GM18511 (cell line): Measurements from ENCODE around the gene AGXT2.

Experiments
- ATAC-seq: cut with Tn5 transposase; IDR thresholded peaks from one replicate; pipeline ENCODE4 v1.9.1; 2021; ENCODE audit warnings: mild to moderate bottlenecking, moderate library complexity; ENCODE audit not compliant: unreplicated experiment

The AGXT2 gene

DNA sequence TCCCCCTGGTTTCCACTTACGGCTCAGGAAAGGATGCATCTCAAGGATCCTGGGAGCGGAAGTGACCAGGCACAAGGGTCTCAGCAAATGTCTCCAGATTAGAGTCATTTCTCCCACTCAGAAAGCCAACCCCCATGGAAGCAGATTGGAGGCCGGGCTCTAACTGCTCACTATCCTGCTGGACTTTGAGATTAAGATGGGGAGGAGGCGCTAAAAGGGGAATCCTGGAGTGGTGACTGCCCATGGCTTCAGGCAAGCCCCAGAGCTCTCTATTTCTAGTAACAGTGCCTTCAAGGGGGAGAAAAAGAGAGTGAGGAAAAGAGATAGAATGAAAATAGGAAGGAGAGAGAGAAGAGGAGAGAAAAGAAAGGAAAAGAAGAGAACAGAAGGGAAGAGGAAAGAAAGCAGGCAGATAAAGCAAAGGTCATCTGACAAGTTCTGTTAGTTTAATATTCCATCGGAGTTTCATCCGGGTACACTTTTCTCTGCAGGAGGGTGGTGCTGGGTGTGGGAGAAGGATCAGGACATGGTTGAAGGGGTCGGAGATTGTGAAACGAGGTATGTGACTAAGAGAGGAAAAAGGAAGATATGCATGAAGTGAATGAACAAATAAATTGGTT is at the start of gene AGXT2:
Gene AGXT2, minus strand, starts transcription at position 165 of the 620 bp plus-strand sequence. Its CDS starts 57 bp downstream, at position 108.
- ATAC-seq, result no peak

GRCh38 chr5:35096932-35097331 is 49.2 kb upstream of the AGXT2 start:
- no peak for ATAC-seq

DNA sequence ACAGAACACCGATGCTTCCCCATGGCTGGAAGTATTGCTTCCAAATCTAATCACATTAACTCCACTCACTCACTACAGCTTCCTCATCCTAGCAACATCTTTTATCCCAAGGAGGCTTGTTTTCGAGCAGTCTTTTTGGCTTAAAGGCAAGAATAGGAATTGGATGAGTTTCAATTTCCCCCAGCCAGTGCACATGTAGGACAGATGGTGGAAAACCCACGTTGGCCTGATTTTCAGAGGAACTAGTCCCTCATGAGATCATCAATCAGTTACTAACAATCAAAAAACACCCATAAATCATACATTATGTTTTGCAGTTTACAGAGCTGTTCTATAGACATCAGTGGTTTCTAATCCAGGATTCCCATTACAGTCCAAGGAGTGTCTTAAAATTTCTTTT is 48.5 kb upstream of the AGXT2 start:
- no peak for ATAC-seq

DNA sequence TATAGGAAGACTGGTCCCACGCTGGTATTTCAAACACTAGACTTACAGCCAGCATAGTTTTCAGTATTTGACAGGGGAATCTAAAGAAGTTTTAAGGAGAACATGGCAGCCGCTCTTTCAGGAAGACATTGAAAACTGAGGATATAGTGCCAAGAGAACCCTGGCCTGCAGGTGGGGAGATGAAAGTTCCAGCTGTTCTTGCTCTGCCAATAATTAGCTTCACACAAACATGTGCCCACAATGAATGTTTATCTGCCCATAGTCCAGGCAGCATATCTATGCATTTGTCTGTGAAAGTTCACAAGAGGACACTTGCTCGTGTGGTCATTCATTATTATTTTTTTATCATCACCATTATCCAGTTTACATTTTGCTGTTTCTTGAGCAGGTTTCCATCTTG is 47.6 kb upstream of the AGXT2 start:
- ATAC-seq, result no peak

GRCh38 chr5:35094948-35095347 is 47.2 kb upstream of the AGXT2 start:
- no peak for ATAC-seq

- ATAC-seq, result no peak
These were observed 45.0 kb upstream of the AGXT2 start for GRCh38 chr5:35092703-35093102.

- no peak for ATAC-seq
These were observed 44.0 kb upstream of the AGXT2 start for GRCh38 chr5:35091704-35092103.

- peak; percentile 72 for ATAC-seq
These were observed 41.9 kb upstream of the AGXT2 start for GRCh38 chr5:35089334-35090314.

- no peak for ATAC-seq
These were observed 40.2 kb upstream of the AGXT2 start for GRCh38 chr5:35087991-35088390.

DNA sequence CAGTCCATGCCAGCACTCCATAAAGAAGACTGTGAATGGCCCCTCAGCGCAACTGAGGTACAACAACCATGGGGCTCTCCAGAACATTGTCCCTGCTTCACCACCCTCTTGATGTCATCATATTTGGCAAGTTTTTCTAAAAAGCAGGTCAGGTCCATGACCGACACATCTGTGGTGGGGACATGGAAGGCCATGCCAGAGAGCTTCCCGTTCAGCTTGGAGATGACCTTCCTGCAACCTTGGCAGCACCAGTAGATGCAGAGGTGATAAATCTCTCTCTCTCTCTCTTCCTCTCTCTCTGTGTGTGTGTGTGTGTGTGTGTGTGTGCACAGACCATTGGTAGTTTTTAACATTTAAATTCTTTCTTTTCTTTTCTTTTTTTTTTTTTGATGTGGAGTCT is 35.4 kb upstream of the AGXT2 start:
- no peak for ATAC-seq

- ATAC-seq, result no peak
These were observed 34.8 kb upstream of the AGXT2 start for GRCh38 chr5:35082530-35082929.

- no peak for ATAC-seq
These were observed 33.4 kb upstream of the AGXT2 start for GRCh38 chr5:35081134-35081533.

DNA sequence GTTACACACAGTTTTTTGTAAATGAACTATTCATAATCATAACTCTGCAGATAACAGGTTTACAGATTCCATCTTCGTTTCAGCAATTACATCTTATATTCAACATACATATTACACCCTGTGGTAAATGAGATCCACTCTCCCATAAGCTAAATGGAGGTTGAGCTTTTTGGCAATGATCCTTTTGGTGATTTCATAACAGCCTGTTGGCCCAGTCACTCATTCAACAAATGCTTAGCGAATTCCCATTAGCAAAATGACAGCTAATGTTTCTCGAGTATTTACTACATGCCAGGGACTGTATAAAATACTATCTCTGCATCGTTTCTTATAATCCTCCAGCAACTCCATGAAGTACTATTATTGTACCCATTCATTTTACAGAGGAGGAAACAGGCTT is 25.4 kb upstream of the AGXT2 start:
- ATAC-seq, result no peak

GRCh38 chr5:35069188-35069587 is 21.4 kb upstream of the AGXT2 start:
- no peak for ATAC-seq

DNA sequence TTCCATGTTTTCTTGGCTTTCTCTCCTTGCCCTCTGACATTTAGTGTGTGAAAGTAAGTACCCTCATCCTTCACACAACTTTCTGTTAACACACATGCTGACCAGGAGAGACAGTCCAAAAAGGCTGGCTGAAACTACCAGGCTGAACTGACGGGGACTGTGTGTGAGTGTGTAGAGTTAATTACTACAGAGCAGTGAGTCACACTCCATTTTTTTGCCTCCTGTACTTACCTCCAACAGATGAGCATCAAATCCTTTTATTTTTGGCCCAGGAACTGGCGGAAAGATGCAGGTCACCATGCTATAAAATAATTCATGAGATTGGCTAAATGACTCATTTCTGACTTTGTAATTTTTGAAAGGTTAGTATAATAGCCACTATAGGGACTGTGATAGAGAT is 20.2 kb upstream of the AGXT2 start:
- no peak for ATAC-seq

- peak; percentile 98 for ATAC-seq
These were observed 18.6 kb upstream of the AGXT2 start for GRCh38 chr5:35066260-35066795.

- ATAC-seq, result no peak
These were observed 15.7 kb upstream of the AGXT2 start for GRCh38 chr5:35063414-35063813.

DNA sequence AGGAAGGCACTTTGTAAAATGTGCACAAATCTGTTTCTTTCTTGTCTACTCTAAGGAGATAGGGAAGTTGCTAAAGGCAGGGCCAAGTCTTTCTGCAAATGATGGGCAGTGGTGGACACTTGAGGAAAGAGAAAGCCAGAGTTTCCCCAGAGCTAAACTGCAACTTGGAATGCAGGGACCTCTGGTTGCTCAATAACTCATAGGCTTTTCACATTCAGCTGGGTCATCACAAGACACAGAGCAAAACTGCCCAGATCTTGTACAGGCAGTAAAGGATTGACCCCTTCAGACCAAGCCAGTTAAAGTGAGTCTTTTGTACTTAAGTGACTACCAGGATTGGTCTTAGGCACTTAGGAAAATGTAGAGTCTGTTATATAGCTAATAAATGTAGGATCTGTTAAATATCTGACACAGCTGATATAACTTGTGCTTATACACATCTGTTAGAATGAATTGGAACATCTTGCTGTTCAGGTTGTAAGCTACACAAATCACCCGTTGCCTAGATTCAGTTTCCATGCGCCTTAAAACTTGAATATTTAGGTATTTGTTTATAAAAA is 13.5 kb upstream of the AGXT2 start:
- no peak for ATAC-seq

DNA sequence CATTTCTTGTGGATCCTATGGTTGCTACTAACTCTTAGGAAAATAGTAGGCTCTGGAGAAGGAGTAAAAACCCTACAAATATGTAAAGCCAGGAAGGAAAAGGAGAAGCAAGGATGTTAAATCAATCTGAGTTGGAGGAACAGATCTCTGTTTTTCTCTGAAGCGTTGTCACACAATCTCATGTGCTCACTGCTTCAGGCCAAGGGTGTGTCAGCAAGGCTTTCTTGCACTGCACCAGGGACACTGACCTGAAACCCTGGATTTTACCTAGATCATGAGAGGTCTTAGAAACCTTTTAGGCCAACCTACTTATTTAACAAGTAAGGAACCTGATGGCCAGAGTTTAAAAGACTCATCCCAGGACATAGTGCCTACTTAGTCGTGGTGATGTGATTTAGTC is 12.5 kb upstream of the AGXT2 start:
- no peak for ATAC-seq

DNA sequence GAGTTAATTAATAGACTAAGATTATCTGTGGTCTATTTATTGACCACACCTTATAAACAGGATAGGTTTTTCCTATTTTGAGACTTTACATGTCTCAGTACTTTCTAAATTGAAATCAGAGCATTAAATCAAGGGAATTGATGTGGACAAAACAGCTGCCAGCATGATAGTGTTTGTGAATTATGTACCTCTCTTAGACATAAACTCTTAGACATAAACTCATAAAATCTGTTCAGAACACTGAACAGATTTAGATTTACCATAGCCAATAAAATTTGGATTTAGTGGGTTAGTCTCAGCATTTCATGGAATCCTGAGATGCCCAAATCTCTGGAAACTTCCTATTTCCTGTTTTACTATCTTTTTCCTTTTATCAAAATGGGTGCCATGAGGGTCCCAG is 11.5 kb upstream of the AGXT2 start:
- ATAC-seq, result no peak

GRCh38 chr5:35058374-35058788 is 10.6 kb upstream of the AGXT2 start:
- ATAC-seq, result peak; percentile 93

GRCh38 chr5:35056686-35057085 is 8.9 kb upstream of the AGXT2 start:
- no peak for ATAC-seq
